ENCODE measurements around the gene PCDHGA2.
A peak's percentile ranks its signal among the peaks of the same experiment; 100 is the strongest.
"Not testable (repeated sequence)": the region's sequence is repeated elsewhere in the genome, so short reads cannot be mapped to it uniquely, and the experiment has no call there.

The PCDHGA2 gene

GRCh38 chr5:141338538-141339306 lies at the start of gene PCDHGA2:
Gene PCDHGA2, plus strand, starts transcription at chr5:141338760.
- DNase-seq, result no peak

GRCh38 chr5:141298376-141298775 lies 40.2 kb upstream of the PCDHGA2 start:
- DNase-seq, result no peak

GRCh38 chr5:141303756-141304155 lies 34.8 kb upstream of the PCDHGA2 start, which contains the start of gene SLC25A2:
Gene SLC25A2, minus strand, starts transcription at chr5:141304049. Its CDS starts 184 bp downstream, at chr5:141303865.
- no peak for DNase-seq

GRCh38 chr5:141306630-141307029 lies 31.9 kb upstream of the PCDHGA2 start:
- DNase-seq, result no peak

GRCh38 chr5:141313711-141314110 lies 24.8 kb upstream of the PCDHGA2 start:
- DNase-seq, result no peak

- not testable (repeated sequence) for DNase-seq
Observed at GRCh38 chr5:141316963-141317362, 21.6 kb upstream of the PCDHGA2 start.

GRCh38 chr5:141319202-141319601 lies 19.4 kb upstream of the PCDHGA2 start:
- DNase-seq, result no peak

GRCh38 chr5:141319699-141320098 lies 18.9 kb upstream of the PCDHGA2 start:
- no peak for DNase-seq

- DNase-seq, result peak; percentile 93
Observed at GRCh38 chr5:141320225-141321169, 18.1 kb upstream of the PCDHGA2 start, which contains the start of gene TAF7. Gene TAF7, minus strand, starts transcription at chr5:141320784. Its CDS starts 740 bp downstream, at chr5:141320044.

GRCh38 chr5:141322261-141322660 lies 16.3 kb upstream of the PCDHGA2 start:
- no peak for DNase-seq

- peak; percentile 72 for DNase-seq
Observed at GRCh38 chr5:141326088-141326854, 12.3 kb upstream of the PCDHGA2 start.

- no peak for DNase-seq
Observed at GRCh38 chr5:141328231-141328630, 10.3 kb upstream of the PCDHGA2 start.

- DNase-seq, result no peak
Observed at GRCh38 chr5:141330299-141331080, 8.1 kb upstream of the PCDHGA2 start, which contains the start of gene PCDHGA1. Gene PCDHGA1, plus strand, starts transcription at chr5:141330514.

- DNase-seq, result not testable (repeated sequence)
Observed at GRCh38 chr5:141332571-141332970, 6.0 kb upstream of the PCDHGA2 start.

- DNase-seq, result not testable (repeated sequence)
Observed at GRCh38 chr5:141340781-141341354, 2.3 kb downstream of the PCDHGA2 start.

- no peak for DNase-seq
Observed at GRCh38 chr5:141342773-141343172, 4.2 kb downstream of the PCDHGA2 start.

- DNase-seq, result no peak
Observed at GRCh38 chr5:141343242-141343952, 4.8 kb downstream of the PCDHGA2 start, which contains the start of gene PCDHGA3. Gene PCDHGA3, plus strand, starts transcription at chr5:141343829. Its CDS starts 205 bp downstream, at chr5:141344034.

- DNase-seq, result no peak
Observed at GRCh38 chr5:141343953-141344463, 5.4 kb downstream of the PCDHGA2 start.

GRCh38 chr5:141345327-141345726 lies 6.8 kb downstream of the PCDHGA2 start:
- no peak for DNase-seq

- not testable (repeated sequence) for DNase-seq
Observed at GRCh38 chr5:141346017-141346416, 7.5 kb downstream of the PCDHGA2 start.
